HepG2 (cell line): ENCODE measurements around the gene NDUFB3. TPM values are rescaled to one million over a fixed set of nuclear protein-coding genes. Genes with fewer than 3 reads are reported as not detected.

ENCODE experiments used
- BRD4 ChIP-seq: sonication (generic); formaldehyde crosslinking; IDR thresholded peaks from 2 replicates; pipeline ENCODE4 v1.4.0; 2020; ENCODE audit warnings: missing genetic modification reagents
- CREM ChIP-seq, 2 experiments: sonication (generic) in 1 of 2; formaldehyde crosslinking in 1 of 2; IDR thresholded peaks; 2 replicates each; pipeline versions ENCODE4 v1.4.0 to v1.6.1; 2016 to 2020; ENCODE audit warnings: antibody characterized with exemption in 1 of 2, mild to moderate bottlenecking in 1 of 2, missing genetic modification reagents in 1 of 2
- FOXA1 ChIP-seq, 2 experiments: fragments of 450-650 bp in 1 of 2; sonication (generic) in 1 of 2; formaldehyde crosslinking in 1 of 2; IDR thresholded peaks; 2 replicates each; pipeline versions ENCODE4 v1.4.0 to v1.6.1; 2016 to 2020; ENCODE audit warnings: missing genetic modification reagents in 1 of 2
- GATA4 ChIP-seq: sonication (generic); IDR thresholded peaks from 2 replicates; pipeline ENCODE4 v1.6.1; 2016; ENCODE audit warnings: antibody characterized with exemption, low read depth, borderline replicate concordance
- HNF4A ChIP-seq: sonication (generic); formaldehyde crosslinking; IDR thresholded peaks from 2 replicates; pipeline ENCODE4 v1.4.0; 2020; ENCODE audit warnings: missing genetic modification reagents
- MIXL1 ChIP-seq: IDR thresholded peaks from 2 replicates; pipeline ENCODE4 v1.6.1; 2016
- NCOA2 ChIP-seq: sonication (generic); formaldehyde crosslinking; IDR thresholded peaks from 2 replicates; pipeline ENCODE4 v1.8.0; 2022; ENCODE audit warnings: inconsistent platforms
- NR2C2 ChIP-seq: sonication (generic); formaldehyde crosslinking; IDR thresholded peaks from 2 replicates; pipeline ENCODE4 v1.4.0; 2020; ENCODE audit warnings: missing genetic modification reagents, mild to moderate bottlenecking, moderate library complexity, borderline replicate concordance
- RARA ChIP-seq: IDR thresholded peaks from 2 replicates; pipeline ENCODE4 v1.6.1; 2016; ENCODE audit warnings: missing genetic modification reagents, missing compliant biosample characterization
- TCF7L2 ChIP-seq: IDR thresholded peaks from 2 replicates; pipeline ENCODE4 v1.6.1; 2011; ENCODE audit warnings: mild to moderate bottlenecking, low read depth, low read length, moderate library complexity
- polyA plus RNA-seq, 8 experiments: library from polyadenylated mRNA; depleted of rRNA in 3 of 8; stranded (reverse) in 7 of 8; unstranded in 1 of 8; fragments of >200 nt; fragmentation: Illumina TruSeq in 4 of 8; extraction: Trizol in 4 of 8; gene quantifications; 2 replicates each; pipeline versions ENCODE4 v1.2.1 to v1.2.3, GENCODE V29; 2011 to 2016; ENCODE audit warnings: low read depth in 4 of 8, missing spikeins in 1 of 8, mixed read lengths in 1 of 8; ENCODE audit not compliant: insufficient read depth in 1 of 8
- total RNA-seq, 5 experiments: library from RNA; depleted of rRNA; stranded (reverse); fragments of >200 nt; fragmentation: Illumina TruSeq; extraction: Trizol; gene quantifications; 2 replicates each; pipeline ENCODE4 v1.2.3, GENCODE V29; 2016; ENCODE audit warnings: low read depth in 1 of 5
- TF ChIP-seq, protein P1 (sequence below): sonication (generic); formaldehyde crosslinking; IDR thresholded peaks from 2 replicates; pipeline ENCODE4 v1.5.1; 2020; ENCODE audit warnings: mild to moderate bottlenecking, missing genetic modification reagents, borderline replicate concordance
- TF ChIP-seq, protein P2 (sequence below): IDR thresholded peaks from 2 replicates; pipeline ENCODE4 v1.6.1; 2016; ENCODE audit warnings: low read depth
- TF ChIP-seq, protein P3 (sequence below): sonication (generic); formaldehyde crosslinking; IDR thresholded peaks from 2 replicates; pipeline ENCODE4 v1.5.0; 2020; ENCODE audit warnings: missing genetic modification reagents
- TF ChIP-seq, protein P4 (sequence below): IDR thresholded peaks from 2 replicates; pipeline ENCODE4 v1.6.1; 2016
- TF ChIP-seq, protein P5 (sequence below): sonication (generic); formaldehyde crosslinking; IDR thresholded peaks from 2 replicates; pipeline ENCODE4 v1.5.0; 2020; ENCODE audit warnings: mild to moderate bottlenecking, missing genetic modification reagents

Gene NDUFB3
- total and polyA plus RNA-seq, 2 of the 13 experiments (the other 11 are each of a cell fraction or from before 2014, with no cell fraction given), result 50.7 to 159 TPM

DNA sequence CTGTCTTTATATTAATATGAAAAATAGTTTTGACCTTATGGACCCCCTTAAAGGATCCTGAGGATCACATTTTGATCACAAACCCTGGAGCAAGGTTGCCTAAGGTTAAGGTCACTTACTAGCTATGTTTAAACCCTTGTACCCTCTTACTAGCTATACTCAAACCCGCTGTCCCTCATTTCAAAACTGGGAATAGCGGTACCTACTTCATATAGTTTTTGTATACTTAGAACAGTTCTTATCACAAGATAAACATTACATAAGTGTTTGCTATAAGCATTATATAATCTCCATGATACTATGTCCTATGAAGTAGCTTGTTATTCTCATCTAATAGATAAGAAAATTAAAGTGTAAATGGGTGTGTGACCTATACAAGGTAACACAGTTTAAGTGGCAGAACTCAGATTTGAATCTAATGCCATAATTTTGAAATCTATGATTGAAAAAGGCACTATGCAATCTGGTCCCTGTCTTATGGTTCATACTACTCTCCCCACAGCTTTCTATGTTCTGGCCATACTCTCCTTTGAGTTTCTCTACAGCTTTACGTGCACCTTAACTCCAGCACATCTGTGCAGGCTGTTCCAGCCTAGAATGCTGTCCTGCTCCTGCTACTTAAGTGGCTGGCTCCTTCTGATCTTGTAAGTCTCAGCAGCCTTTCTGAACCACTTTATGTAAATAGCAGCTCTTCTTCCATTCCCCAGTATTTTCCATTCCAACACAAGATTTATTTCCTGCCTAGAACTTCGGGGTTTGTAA lies 30.8 kb upstream of the NDUFB3 start (continued):
- no peak for TF ChIP-seq FOXA1 (IDR thresholded peaks at IDR 0.05)
- peak; percentile 49; the same call in 1 of the 2 replicates for TF ChIP-seq FOXA1 (CRISPR knock-in tag; IDR thresholded peaks at IDR 0.05)
- TF ChIP-seq, protein P1, sequence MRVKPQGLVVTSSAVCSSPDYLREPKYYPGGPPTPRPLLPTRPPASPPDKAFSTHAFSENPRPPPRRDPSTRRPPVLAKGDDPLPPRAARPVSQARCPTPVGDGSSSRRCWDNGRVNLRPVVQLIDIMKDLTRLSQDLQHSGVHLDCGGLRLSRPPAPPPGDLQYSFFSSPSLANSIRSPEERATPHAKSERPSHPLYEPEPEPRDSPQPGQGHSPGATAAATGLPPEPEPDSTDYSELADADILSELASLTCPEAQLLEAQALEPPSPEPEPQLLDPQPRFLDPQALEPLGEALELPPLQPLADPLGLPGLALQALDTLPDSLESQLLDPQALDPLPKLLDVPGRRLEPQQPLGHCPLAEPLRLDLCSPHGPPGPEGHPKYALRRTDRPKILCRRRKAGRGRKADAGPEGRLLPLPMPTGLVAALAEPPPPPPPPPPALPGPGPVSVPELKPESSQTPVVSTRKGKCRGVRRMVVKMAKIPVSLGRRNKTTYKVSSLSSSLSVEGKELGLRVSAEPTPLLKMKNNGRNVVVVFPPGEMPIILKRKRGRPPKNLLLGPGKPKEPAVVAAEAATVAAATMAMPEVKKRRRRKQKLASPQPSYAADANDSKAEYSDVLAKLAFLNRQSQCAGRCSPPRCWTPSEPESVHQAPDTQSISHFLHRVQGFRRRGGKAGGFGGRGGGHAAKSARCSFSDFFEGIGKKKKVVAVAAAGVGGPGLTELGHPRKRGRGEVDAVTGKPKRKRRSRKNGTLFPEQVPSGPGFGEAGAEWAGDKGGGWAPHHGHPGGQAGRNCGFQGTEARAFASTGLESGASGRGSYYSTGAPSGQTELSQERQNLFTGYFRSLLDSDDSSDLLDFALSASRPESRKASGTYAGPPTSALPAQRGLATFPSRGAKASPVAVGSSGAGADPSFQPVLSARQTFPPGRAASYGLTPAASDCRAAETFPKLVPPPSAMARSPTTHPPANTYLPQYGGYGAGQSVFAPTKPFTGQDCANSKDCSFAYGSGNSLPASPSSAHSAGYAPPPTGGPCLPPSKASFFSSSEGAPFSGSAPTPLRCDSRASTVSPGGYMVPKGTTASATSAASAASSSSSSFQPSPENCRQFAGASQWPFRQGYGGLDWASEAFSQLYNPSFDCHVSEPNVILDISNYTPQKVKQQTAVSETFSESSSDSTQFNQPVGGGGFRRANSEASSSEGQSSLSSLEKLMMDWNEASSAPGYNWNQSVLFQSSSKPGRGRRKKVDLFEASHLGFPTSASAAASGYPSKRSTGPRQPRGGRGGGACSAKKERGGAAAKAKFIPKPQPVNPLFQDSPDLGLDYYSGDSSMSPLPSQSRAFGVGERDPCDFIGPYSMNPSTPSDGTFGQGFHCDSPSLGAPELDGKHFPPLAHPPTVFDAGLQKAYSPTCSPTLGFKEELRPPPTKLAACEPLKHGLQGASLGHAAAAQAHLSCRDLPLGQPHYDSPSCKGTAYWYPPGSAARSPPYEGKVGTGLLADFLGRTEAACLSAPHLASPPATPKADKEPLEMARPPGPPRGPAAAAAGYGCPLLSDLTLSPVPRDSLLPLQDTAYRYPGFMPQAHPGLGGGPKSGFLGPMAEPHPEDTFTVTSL (CRISPR knock-in tag), result peak; percentile 24; the same call in 1 of the 2 replicates
- peak; percentile 40; the same call in 1 of the 2 replicates for TF ChIP-seq GATA4
- peak; percentile 43; the same call in 1 of the 2 replicates for TF ChIP-seq CREM (IDR thresholded peaks at IDR 0.05)
- no peak for TF ChIP-seq CREM (CRISPR knock-in tag; IDR thresholded peaks at IDR 0.05)
- 0 out of 2 replicates have a peak, but pooled peaks have one; percentile 33 for TF ChIP-seq NR2C2 (CRISPR knock-in tag)
- TF ChIP-seq, protein P2, sequence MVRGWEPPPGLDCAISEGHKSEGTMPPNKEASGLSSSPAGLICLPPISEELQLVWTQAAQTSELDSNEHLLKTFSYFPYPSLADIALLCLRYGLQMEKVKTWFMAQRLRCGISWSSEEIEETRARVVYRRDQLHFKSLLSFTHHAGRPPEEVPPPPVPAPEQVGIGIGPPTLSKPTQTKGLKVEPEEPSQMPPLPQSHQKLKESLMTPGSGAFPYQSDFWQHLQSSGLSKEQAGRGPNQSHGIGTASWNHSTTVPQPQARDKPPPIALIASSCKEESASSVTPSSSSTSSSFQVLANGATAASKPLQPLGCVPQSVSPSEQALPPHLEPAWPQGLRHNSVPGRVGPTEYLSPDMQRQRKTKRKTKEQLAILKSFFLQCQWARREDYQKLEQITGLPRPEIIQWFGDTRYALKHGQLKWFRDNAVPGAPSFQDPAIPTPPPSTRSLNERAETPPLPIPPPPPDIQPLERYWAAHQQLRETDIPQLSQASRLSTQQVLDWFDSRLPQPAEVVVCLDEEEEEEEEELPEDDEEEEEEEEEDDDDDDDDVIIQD (CRISPR knock-in tag), result peak; percentile 67; the same call in 1 of the 2 replicates
- TF ChIP-seq, protein P3, sequence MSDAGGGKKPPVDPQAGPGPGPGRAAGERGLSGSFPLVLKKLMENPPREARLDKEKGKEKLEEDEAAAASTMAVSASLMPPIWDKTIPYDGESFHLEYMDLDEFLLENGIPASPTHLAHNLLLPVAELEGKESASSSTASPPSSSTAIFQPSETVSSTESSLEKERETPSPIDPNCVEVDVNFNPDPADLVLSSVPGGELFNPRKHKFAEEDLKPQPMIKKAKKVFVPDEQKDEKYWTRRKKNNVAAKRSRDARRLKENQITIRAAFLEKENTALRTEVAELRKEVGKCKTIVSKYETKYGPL (CRISPR knock-in tag), result peak; percentile 86
- peak; percentile 80 for TF ChIP-seq NCOA2 (CRISPR knock-in tag)
- TF ChIP-seq HNF4A (CRISPR knock-in tag), result peak; percentile 73
- TF ChIP-seq, protein P4, sequence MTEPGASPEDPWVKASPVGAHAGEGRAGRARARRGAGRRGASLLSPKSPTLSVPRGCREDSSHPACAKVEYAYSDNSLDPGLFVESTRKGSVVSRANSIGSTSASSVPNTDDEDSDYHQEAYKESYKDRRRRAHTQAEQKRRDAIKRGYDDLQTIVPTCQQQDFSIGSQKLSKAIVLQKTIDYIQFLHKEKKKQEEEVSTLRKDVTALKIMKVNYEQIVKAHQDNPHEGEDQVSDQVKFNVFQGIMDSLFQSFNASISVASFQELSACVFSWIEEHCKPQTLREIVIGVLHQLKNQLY (CRISPR knock-in tag), result peak; percentile 59; the same call in 1 of the 2 replicates
- TF ChIP-seq, protein P5, sequence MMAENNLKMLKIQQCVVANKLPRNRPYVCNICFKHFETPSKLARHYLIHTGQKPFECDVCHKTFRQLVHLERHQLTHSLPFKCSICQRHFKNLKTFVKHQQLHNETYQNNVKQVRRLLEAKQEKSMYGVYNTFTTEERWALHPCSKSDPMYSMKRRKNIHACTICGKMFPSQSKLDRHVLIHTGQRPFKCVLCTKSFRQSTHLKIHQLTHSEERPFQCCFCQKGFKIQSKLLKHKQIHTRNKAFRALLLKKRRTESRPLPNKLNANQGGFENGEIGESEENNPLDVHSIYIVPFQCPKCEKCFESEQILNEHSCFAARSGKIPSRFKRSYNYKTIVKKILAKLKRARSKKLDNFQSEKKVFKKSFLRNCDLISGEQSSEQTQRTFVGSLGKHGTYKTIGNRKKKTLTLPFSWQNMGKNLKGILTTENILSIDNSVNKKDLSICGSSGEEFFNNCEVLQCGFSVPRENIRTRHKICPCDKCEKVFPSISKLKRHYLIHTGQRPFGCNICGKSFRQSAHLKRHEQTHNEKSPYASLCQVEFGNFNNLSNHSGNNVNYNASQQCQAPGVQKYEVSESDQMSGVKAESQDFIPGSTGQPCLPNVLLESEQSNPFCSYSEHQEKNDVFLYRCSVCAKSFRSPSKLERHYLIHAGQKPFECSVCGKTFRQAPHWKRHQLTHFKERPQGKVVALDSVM (CRISPR knock-in tag), result 0 out of 2 replicates have a peak, but pooled peaks have one; percentile 4
- no peak for TF ChIP-seq BRD4
- TF ChIP-seq TCF7L2, result no peak
- 0 out of 2 replicates have a peak, but pooled peaks have one; percentile 25 for TF ChIP-seq MIXL1 (CRISPR knock-in tag)
- peak; percentile 76 for TF ChIP-seq RARA (CRISPR knock-in tag)
